CD4-positive, alpha-beta T cell treated with Interferon alpha-2 for 1 hour (primary cell): ENCODE results near the gene FHL3.
A peak's percentile ranks its signal among the peaks of the same experiment; 100 is the strongest.
"Not testable (repeated sequence)": the region's sequence is repeated elsewhere in the genome, so short reads cannot be mapped to it uniquely, and the experiment has no call there.

Experiments
- DNase-seq, 2 donors: peaks; one replicate each; pipeline ENCODE4 v3.0.0-alpha.2; 2020 to 2022

FHL3 gene

DNA sequence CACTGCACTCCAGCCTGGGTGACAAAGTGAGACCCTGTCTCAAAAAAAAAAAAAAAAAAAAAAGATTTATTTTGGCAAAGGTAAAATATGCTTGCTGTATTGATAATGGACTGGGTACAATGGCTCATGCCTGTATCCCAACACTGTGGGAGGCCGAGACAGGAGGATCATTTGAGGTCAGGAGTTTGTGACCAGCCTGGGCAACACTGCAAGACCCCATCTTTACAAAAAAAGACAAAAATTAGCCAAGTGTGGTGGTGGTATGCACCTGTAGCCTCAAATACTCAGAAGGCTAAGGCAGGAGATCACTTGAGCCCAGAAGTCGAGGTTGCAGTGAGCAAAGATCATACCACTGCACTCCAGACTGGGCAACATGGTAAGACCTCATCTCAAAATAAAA lies 21.8 kb downstream of the FHL3 start:
- DNase-seq: no peak

- DNase-seq: no peak
Measured at GRCh38 chr1:37978541-37978940, 26.8 kb downstream of the FHL3 start.

- peak in 1 of 2 donors; percentile 30 for DNase-seq
Measured at GRCh38 chr1:37975083-37975482, 30.2 kb downstream of the FHL3 start.

GRCh38 chr1:37974567-37974966 lies 30.7 kb downstream of the FHL3 start:
- DNase-seq: no peak

GRCh38 chr1:37973684-37974083 lies 31.6 kb downstream of the FHL3 start:
- not testable (repeated sequence) for DNase-seq

- no peak for DNase-seq
Measured at GRCh38 chr1:37965301-37965700, 40.0 kb downstream of the FHL3 start.

DNA sequence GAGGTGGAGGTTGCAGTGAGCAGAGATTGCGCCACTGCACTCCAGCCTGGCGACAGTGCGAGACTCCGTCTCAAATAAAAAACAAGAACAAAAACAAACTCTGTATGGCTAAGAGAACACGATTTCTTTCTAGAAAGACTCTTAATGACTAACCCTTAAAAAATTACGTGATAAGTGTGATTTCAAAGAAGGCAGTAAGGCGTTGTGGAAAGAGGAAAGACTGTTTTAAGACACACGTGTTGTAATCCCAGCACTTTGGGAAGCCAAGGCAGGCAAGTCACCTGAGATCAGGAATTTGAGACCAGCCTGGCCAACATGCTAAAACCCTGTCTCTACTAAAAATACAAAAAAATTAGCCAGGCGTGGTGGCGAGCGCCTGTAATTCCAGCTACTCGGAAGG lies 41.2 kb downstream of the FHL3 start:
- DNase-seq: not testable (repeated sequence)

GRCh38 chr1:37958690-37959089 lies 46.6 kb downstream of the FHL3 start:
- no peak for DNase-seq

GRCh38 chr1:37955685-37956084 lies 49.6 kb downstream of the FHL3 start:
- DNase-seq: no peak

GRCh38 chr1:37954316-37954971 lies 50.9 kb downstream of the FHL3 start:
- no peak for DNase-seq

DNA sequence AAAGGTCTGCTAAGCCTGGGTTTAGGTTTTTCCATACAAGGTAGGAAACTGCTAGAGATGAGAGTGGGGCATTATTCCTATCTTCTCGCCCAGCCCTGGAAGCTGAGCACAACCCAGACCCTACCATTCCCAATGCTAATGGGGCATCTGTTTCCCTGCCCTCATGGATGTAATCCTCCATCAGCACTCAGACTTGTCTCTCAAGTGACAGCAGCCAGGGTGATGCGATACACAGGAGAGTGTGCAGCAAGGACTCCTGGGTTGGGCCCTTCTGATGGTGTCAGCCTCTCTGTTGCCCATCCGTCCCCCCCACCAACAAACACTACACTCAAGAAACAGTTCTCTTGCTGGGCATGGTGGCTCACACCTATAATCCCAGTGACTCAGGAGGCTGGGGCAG lies 52.6 kb downstream of the FHL3 start:
- DNase-seq: no peak

GRCh38 chr1:37951783-37952624 lies 53.3 kb downstream of the FHL3 start:
- no peak for DNase-seq

- DNase-seq: no peak
Measured at GRCh38 chr1:37951041-37951782, 54.1 kb downstream of the FHL3 start.

GRCh38 chr1:37949524-37950152 lies 55.7 kb downstream of the FHL3 start:
- no peak for DNase-seq

GRCh38 chr1:37948841-37949240 lies 56.5 kb downstream of the FHL3 start:
- no peak for DNase-seq

GRCh38 chr1:37948166-37948565 lies 57.1 kb downstream of the FHL3 start:
- no peak for DNase-seq

DNA sequence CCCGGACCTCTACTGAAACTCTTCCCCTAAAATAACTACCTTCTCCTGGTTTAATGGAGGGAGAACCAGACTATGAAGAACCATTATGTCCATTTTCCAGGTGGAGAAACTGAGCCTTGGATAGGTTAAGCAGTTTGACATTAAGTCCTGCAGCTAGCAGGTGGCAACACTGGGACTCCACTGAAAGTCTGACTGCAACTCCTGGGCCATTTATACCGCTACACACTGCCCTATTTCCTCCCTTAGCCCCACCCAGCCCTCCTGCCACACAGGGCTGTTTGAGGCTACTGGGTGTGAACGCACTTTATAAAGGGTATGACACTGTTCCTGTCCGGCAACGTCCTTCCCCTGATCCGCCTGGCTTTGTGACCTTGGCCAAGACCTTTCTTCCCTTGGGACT lies 58.0 kb downstream of the FHL3 start:
- no peak for DNase-seq
